Superior temporal gyrus (tissue), 1 donor: ENCODE measurements around the gene RPL36AL.

Experiments
- DNase-seq: peaks from one replicate; pipeline ENCODE4 v3.0.0-alpha.2; 2016; ENCODE audit errors: extremely low spot score

The RPL36AL gene

GRCh38 chr14:49581209-49582112 lies 39.0 kb downstream of the RPL36AL start:
- DNase-seq = no peak

GRCh38 chr14:49579841-49580240 lies 40.6 kb downstream of the RPL36AL start:
- DNase-seq = no peak

GRCh38 chr14:49578141-49578540 lies 42.3 kb downstream of the RPL36AL start:
- DNase-seq = no peak

GRCh38 chr14:49574038-49574437 lies 46.4 kb downstream of the RPL36AL start:
- no peak for DNase-seq

GRCh38 chr14:49569281-49569680 lies 51.1 kb downstream of the RPL36AL start:
- no peak for DNase-seq
